Measurements from ENCODE around the gene PTPN7. TPM values are rescaled to one million over a fixed set of nuclear protein-coding genes. Genes with fewer than 3 reads are reported as not detected.
"Not testable (repeated sequence)": the region's sequence is repeated elsewhere in the genome, so short reads cannot be mapped to it uniquely, and the experiment has no call there.

The PTPN7 gene
- polyA plus RNA-seq, 1 donor (not counting 4 experiments of a cell fraction or from before 2014, with no cell fraction given), result 0.10 TPM

GRCh38 chr1:202168861-202169260 lies 8.5 kb upstream of the PTPN7 start:
- dilution Hi-C loops (cut with MboI; ENCODE audit: extremely low pct_ligation_motif_present, low sequenced_read_pairs), result no loop called here
- TF ChIP-seq CTCF (optimal IDR thresholded peaks at IDR 0.05 in 1 of 3, IDR thresholded peaks at IDR 0.05 in 1 of 3, conservative IDR thresholded peaks at IDR 0.05 in 1 of 3; ENCODE audit: extremely low read depth in 1 of 3, insufficient read depth in 2 of 3, low read length in 3 of 3), result no peak
- TF ChIP-seq EZH2 (IDR thresholded peaks at IDR 0.05; ENCODE audit: low read length), result no peak
- DNase-seq (ENCODE audit: low read depth, low spot score) (no peak), FAIRE-seq (no peak)
- no peaks in the 10 kb centered on the region for H4K20me1 ChIP-seq (ENCODE audit: control insufficient read depth, extremely low read depth, insufficient read depth, low read length)
- no peak overlapping the region for H3K9ac ChIP-seq (ENCODE audit: control insufficient read depth, extremely low read depth, insufficient read depth, low read length)
- H3K9me3 ChIP-seq (ENCODE audit: control insufficient read depth, low read depth, low read length), result no peaks in the 10 kb centered on the region
- no peak overlapping the region for H3K4me3 ChIP-seq (ENCODE audit: control insufficient read depth in 2 of 3, extremely low read depth in 1 of 3, insufficient read depth in 2 of 3, low read depth in 1 of 3, low read length in 3 of 3)
- peaks cover 11% of the 10 kb centered on the region for H3K27me3 ChIP-seq (ENCODE audit: control insufficient read depth, extremely low read depth, insufficient read depth, low read length)
- no peaks in the 10 kb centered on the region for H3K79me2 ChIP-seq (ENCODE audit: control insufficient read depth, insufficient read depth, low read length)
- H3K9me1 ChIP-seq (ENCODE audit: control insufficient read depth, extremely low read depth, insufficient read depth, low read length), result no peaks in the 10 kb centered on the region
- no peak overlapping the region for H3K27ac ChIP-seq (ENCODE audit: control insufficient read depth, insufficient read depth, low read length)
- H3K4me1 ChIP-seq (ENCODE audit: control insufficient read depth, extremely low read depth, insufficient read depth, low read length), result no peaks in the 10 kb centered on the region
- no peaks in the 10 kb centered on the region for H3K36me3 ChIP-seq (ENCODE audit: control insufficient read depth in 2 of 2, extremely low read depth in 1 of 2, insufficient read depth in 2 of 2, low read length in 2 of 2)
- no peak overlapping the region for H3K4me2 ChIP-seq (ENCODE audit: control insufficient read depth, extremely low read depth, insufficient read depth, low read depth, low read length)
- no peak overlapping the region for H2AFZ ChIP-seq (ENCODE audit: control insufficient read depth, low read length)

GRCh38 chr1:202167708-202168415 lies 7.5 kb upstream of the PTPN7 start:
- Histone ChIP-seq H3K9me3 (ENCODE audit: control insufficient read depth, low read depth, low read length) (no peaks in the 10 kb centered on the region), H3K9me1 (ENCODE audit: control insufficient read depth, extremely low read depth, insufficient read depth, low read length) (no peaks in the 10 kb centered on the region), H4K20me1 (ENCODE audit: control insufficient read depth, extremely low read depth, insufficient read depth, low read length) (no peaks in the 10 kb centered on the region), H2AFZ (ENCODE audit: control insufficient read depth, low read length) (peak overlapping the region; percentile 30), H3K27me3 (ENCODE audit: control insufficient read depth, extremely low read depth, insufficient read depth, low read length) (peaks cover 11% of the 10 kb centered on the region), H3K9ac (ENCODE audit: control insufficient read depth, extremely low read depth, insufficient read depth, low read length) (no peak overlapping the region), H3K4me1 (ENCODE audit: control insufficient read depth, extremely low read depth, insufficient read depth, low read length) (no peaks in the 10 kb centered on the region), H3K36me3 (ENCODE audit: control insufficient read depth in 2 of 2, extremely low read depth in 1 of 2, insufficient read depth in 2 of 2, low read length in 2 of 2) (no peaks in the 10 kb centered on the region), H3K4me3 (ENCODE audit: control insufficient read depth in 2 of 3, extremely low read depth in 1 of 3, insufficient read depth in 2 of 3, low read depth in 1 of 3, low read length in 3 of 3) (no peak overlapping the region), H3K27ac (ENCODE audit: control insufficient read depth, insufficient read depth, low read length) (no peak overlapping the region), H3K79me2 (ENCODE audit: control insufficient read depth, insufficient read depth, low read length) (no peaks in the 10 kb centered on the region), H3K4me2 (ENCODE audit: control insufficient read depth, extremely low read depth, insufficient read depth, low read depth, low read length) (no peak overlapping the region)
- FAIRE-seq, result no peak
- dilution Hi-C loops (cut with MboI; ENCODE audit: extremely low pct_ligation_motif_present, low sequenced_read_pairs), result no loop called here
- DNase-seq (ENCODE audit: low read depth, low spot score), result no peak
- no peak for TF ChIP-seq EZH2 (IDR thresholded peaks at IDR 0.05; ENCODE audit: low read length)
- no peak for TF ChIP-seq CTCF (optimal IDR thresholded peaks at IDR 0.05 in 1 of 3, IDR thresholded peaks at IDR 0.05 in 1 of 3, conservative IDR thresholded peaks at IDR 0.05 in 1 of 3; ENCODE audit: extremely low read depth in 1 of 3, insufficient read depth in 2 of 3, low read length in 3 of 3)

GRCh38 chr1:202167054-202167453 lies 6.7 kb upstream of the PTPN7 start:
- peaks cover 11% of the 10 kb centered on the region for H3K27me3 ChIP-seq (ENCODE audit: control insufficient read depth, extremely low read depth, insufficient read depth, low read length)
- H4K20me1 ChIP-seq (ENCODE audit: control insufficient read depth, extremely low read depth, insufficient read depth, low read length); H3K79me2 ChIP-seq (ENCODE audit: control insufficient read depth, insufficient read depth, low read length); H3K4me1 ChIP-seq (ENCODE audit: control insufficient read depth, extremely low read depth, insufficient read depth, low read length); dilution Hi-C loops (cut with MboI; ENCODE audit: extremely low pct_ligation_motif_present, low sequenced_read_pairs); H3K4me3 ChIP-seq (ENCODE audit: control insufficient read depth in 2 of 3, extremely low read depth in 1 of 3, insufficient read depth in 2 of 3, low read depth in 1 of 3, low read length in 3 of 3); H3K4me2 ChIP-seq (ENCODE audit: control insufficient read depth, extremely low read depth, insufficient read depth, low read depth, low read length); FAIRE-seq; H3K9me1 ChIP-seq (ENCODE audit: control insufficient read depth, extremely low read depth, insufficient read depth, low read length); H3K27ac ChIP-seq (ENCODE audit: control insufficient read depth, insufficient read depth, low read length); H3K9ac ChIP-seq (ENCODE audit: control insufficient read depth, extremely low read depth, insufficient read depth, low read length); H3K9me3 ChIP-seq (ENCODE audit: control insufficient read depth, low read depth, low read length); H2AFZ ChIP-seq (ENCODE audit: control insufficient read depth, low read length); DNase-seq (ENCODE audit: low read depth, low spot score); H3K36me3 ChIP-seq (ENCODE audit: control insufficient read depth in 2 of 2, extremely low read depth in 1 of 2, insufficient read depth in 2 of 2, low read length in 2 of 2): not testable (repeated sequence)
